PC-3 (cell line): ENCODE data around the gene HNRNPA2B1.

Experiments used
- CTCF ChIP-seq: fragments of 300-600 bp; sonication (generic); conservative IDR thresholded peaks from 2 replicates; pipeline ENCODE4 v1.5.1; 2017; ENCODE audit warnings: antibody characterized with exemption, low read depth, mild to moderate bottlenecking, low read length
- EZH2phosphoT487 ChIP-seq: fragments of 300-600 bp; sonication (generic); IDR thresholded peaks from 2 replicates; pipeline ENCODE4 v1.6.1; 2018; ENCODE audit warnings: mild to moderate bottlenecking, antibody characterized with exemption, low read length, borderline replicate concordance

DNA sequence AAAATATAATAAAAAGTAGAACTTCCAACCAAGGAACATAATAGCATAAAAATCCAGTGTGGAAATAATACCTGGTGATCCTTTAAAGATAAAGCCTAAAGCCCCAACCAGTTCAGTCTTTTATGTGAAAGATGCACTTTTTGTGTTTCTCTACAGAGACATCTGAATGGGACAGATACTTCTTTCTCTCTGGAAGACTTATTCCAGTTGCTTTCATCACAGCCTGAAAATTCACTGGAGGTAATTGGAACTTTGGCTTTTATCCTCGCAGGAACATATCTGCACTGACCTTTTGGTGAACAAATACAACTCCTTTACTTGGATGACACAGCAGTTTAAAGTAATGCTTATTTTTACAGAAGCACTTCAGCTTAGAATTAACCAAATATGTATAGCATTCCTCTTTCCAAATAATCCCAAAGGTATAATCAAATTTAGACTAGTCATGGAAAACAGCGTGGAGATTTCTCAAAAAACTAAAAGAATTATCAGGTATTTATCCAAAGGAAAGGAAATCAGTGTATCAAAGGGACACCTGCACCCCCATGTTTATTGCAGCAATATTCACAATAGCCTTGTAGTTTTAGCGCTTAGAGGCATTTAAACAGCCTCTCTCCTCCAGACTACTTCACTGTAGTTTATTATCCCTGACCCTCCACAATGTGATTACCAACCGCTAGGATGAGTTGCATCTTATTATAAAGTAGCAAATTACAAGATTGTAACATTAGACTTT, 16.8 kb downstream of the HNRNPA2B1 start:
- TF ChIP-seq CTCF (no peak), EZH2phosphoT487 (no peak)
